ENCODE results near the gene KRTAP23-1.

The KRTAP23-1 gene

GRCh38 chr21:30348506-30348905 is at the start of gene KRTAP23-1:
KRTAP23-1 (minus strand) TSS chr21:30348606; CDS start chr21:30348606, 0 bp downstream.
- H3K4me1 ChIP-seq (ENCODE audit: control insufficient read depth in 5 of 5, insufficient read depth in 5 of 5, low read length in 5 of 5), result peaks cover 0 to 26% (median 7%) of the 10 kb centered on the region in 5 donors
- peaks cover 0 to 3% (median 0%) of the 10 kb centered on the region in 5 donors for H3K9me3 ChIP-seq (ENCODE audit: control insufficient read depth in 5 of 5, low read length in 5 of 5)
- no peak within 1 kb of the TSS for H3K9ac ChIP-seq (ENCODE audit: low read length in 5 of 5)
- no peaks in the 10 kb centered on the region for H3K36me3 ChIP-seq (ENCODE audit: control insufficient read depth in 5 of 5, insufficient read depth in 5 of 5, low read length in 5 of 5)
- peak within 1 kb of the TSS; percentile 15 for H3K27ac ChIP-seq (ENCODE audit: low read depth, low read length)
- no peaks in the 10 kb centered on the region for H3K27me3 ChIP-seq (ENCODE audit: control insufficient read depth in 5 of 5, insufficient read depth in 4 of 5, low read length in 5 of 5)
- H3K4me3 ChIP-seq (ENCODE audit: low read depth in 1 of 5, low read length in 5 of 5), result no peak within 1 kb of the TSS

- H3K36me3 ChIP-seq (ENCODE audit: control insufficient read depth in 5 of 5, insufficient read depth in 5 of 5, low read length in 5 of 5), result no peaks in the 10 kb centered on the region
- no peak within 1 kb of the TSS for H3K4me3 ChIP-seq (ENCODE audit: low read depth in 1 of 5, low read length in 5 of 5)
- peaks cover 0 to 4% (median under 1%) of the 10 kb centered on the region in 5 donors for H3K9me3 ChIP-seq (ENCODE audit: control insufficient read depth in 5 of 5, low read length in 5 of 5)
- H3K27me3 ChIP-seq (ENCODE audit: control insufficient read depth in 5 of 5, insufficient read depth in 4 of 5, low read length in 5 of 5), result no peaks in the 10 kb centered on the region
- no peak within 1 kb of the TSS for H3K9ac ChIP-seq (ENCODE audit: low read length in 5 of 5)
- H3K4me1 ChIP-seq (ENCODE audit: control insufficient read depth in 5 of 5, insufficient read depth in 5 of 5, low read length in 5 of 5), result peaks cover 0 to 6% (median 0%) of the 10 kb centered on the region in 5 donors
- H3K27ac ChIP-seq (ENCODE audit: low read depth, low read length), result no peak within 1 kb of the TSS
Observed at GRCh38 chr21:30395731-30396130, 47.3 kb upstream of the KRTAP23-1 start, which contains the start of gene KRTAP13-1. KRTAP13-1 (plus strand) TSS chr21:30396031; CDS start chr21:30396087, 56 bp downstream.

GRCh38 chr21:30391492-30392025 is 43.2 kb upstream of the KRTAP23-1 start:
- no peak overlapping the region for H3K9ac ChIP-seq (ENCODE audit: low read length in 5 of 5)
- H3K27me3 ChIP-seq (ENCODE audit: control insufficient read depth in 5 of 5, insufficient read depth in 4 of 5, low read length in 5 of 5), result no peaks in the 10 kb centered on the region
- no peak overlapping the region for H3K27ac ChIP-seq (ENCODE audit: low read depth, low read length)

GRCh38 chr21:30382201-30382600 is 33.8 kb upstream of the KRTAP23-1 start:
- H3K4me1 ChIP-seq (ENCODE audit: control insufficient read depth in 5 of 5, insufficient read depth in 5 of 5, low read length in 5 of 5), result no peaks in the 10 kb centered on the region

More at GRCh38 chr21:30391492-30392025, 43.2 kb upstream of the KRTAP23-1 start:
- Histone ChIP-seq H3K9me3 (ENCODE audit: control insufficient read depth in 5 of 5, low read length in 5 of 5) (peaks cover 0 to 10% (median 7%) of the 10 kb centered on the region in 5 donors), H3K4me3 (ENCODE audit: low read depth in 1 of 5, low read length in 5 of 5) (no peak overlapping the region), H3K36me3 (ENCODE audit: control insufficient read depth in 5 of 5, insufficient read depth in 5 of 5, low read length in 5 of 5) (no peaks in the 10 kb centered on the region), H3K4me1 (ENCODE audit: control insufficient read depth in 5 of 5, insufficient read depth in 5 of 5, low read length in 5 of 5) (no peaks in the 10 kb centered on the region)

GRCh38 chr21:30372139-30372770 is 23.8 kb upstream of the KRTAP23-1 start, which contains the start of gene KRTAP13-2:
KRTAP13-2 (minus strand) TSS chr21:30372271; CDS start chr21:30372213, 58 bp downstream.
- Histone ChIP-seq H3K27ac (ENCODE audit: low read depth, low read length) (no peak within 1 kb of the TSS), H3K9me3 (ENCODE audit: control insufficient read depth in 5 of 5, low read length in 5 of 5) (no peaks in the 10 kb centered on the region)

More at GRCh38 chr21:30382201-30382600, 33.8 kb upstream of the KRTAP23-1 start:
- Histone ChIP-seq H3K9ac (ENCODE audit: low read length in 5 of 5) (no peak overlapping the region), H3K9me3 (ENCODE audit: control insufficient read depth in 5 of 5, low read length in 5 of 5) (no peaks in the 10 kb centered on the region), H3K4me3 (ENCODE audit: low read depth in 1 of 5, low read length in 5 of 5) (no peak overlapping the region), H3K27ac (ENCODE audit: low read depth, low read length) (no peak overlapping the region), H3K27me3 (ENCODE audit: control insufficient read depth in 5 of 5, insufficient read depth in 4 of 5, low read length in 5 of 5) (no peaks in the 10 kb centered on the region), H3K36me3 (ENCODE audit: control insufficient read depth in 5 of 5, insufficient read depth in 5 of 5, low read length in 5 of 5) (no peaks in the 10 kb centered on the region)

GRCh38 chr21:30355906-30356305 is 7.5 kb upstream of the KRTAP23-1 start:
- no peaks in the 10 kb centered on the region for H3K36me3 ChIP-seq (ENCODE audit: control insufficient read depth in 5 of 5, insufficient read depth in 5 of 5, low read length in 5 of 5)

More at GRCh38 chr21:30372139-30372770, 23.8 kb upstream of the KRTAP23-1 start, which contains the start of gene KRTAP13-2:
- no peak within 1 kb of the TSS for H3K4me3 ChIP-seq (ENCODE audit: low read depth in 1 of 5, low read length in 5 of 5)
- H3K9ac ChIP-seq (ENCODE audit: low read length in 5 of 5), result no peak within 1 kb of the TSS
- H3K27me3 ChIP-seq (ENCODE audit: control insufficient read depth in 5 of 5, insufficient read depth in 4 of 5, low read length in 5 of 5), result no peaks in the 10 kb centered on the region
- no peaks in the 10 kb centered on the region for H3K36me3 ChIP-seq (ENCODE audit: control insufficient read depth in 5 of 5, insufficient read depth in 5 of 5, low read length in 5 of 5)
- no peaks in the 10 kb centered on the region for H3K4me1 ChIP-seq (ENCODE audit: control insufficient read depth in 5 of 5, insufficient read depth in 5 of 5, low read length in 5 of 5)

GRCh38 chr21:30354308-30355005 is 6.1 kb upstream of the KRTAP23-1 start:
- Histone ChIP-seq H3K9me3 (ENCODE audit: control insufficient read depth in 5 of 5, low read length in 5 of 5) (no peaks in the 10 kb centered on the region), H3K4me3 (ENCODE audit: low read depth in 1 of 5, low read length in 5 of 5) (no peak overlapping the region), H3K27ac (ENCODE audit: low read depth, low read length) (no peak overlapping the region), H3K36me3 (ENCODE audit: control insufficient read depth in 5 of 5, insufficient read depth in 5 of 5, low read length in 5 of 5) (no peaks in the 10 kb centered on the region), H3K9ac (ENCODE audit: low read length in 5 of 5) (no peak overlapping the region), H3K4me1 (ENCODE audit: control insufficient read depth in 5 of 5, insufficient read depth in 5 of 5, low read length in 5 of 5) (peaks cover 0 to 14% (median 3%) of the 10 kb centered on the region in 5 donors), H3K27me3 (ENCODE audit: control insufficient read depth in 5 of 5, insufficient read depth in 4 of 5, low read length in 5 of 5) (no peaks in the 10 kb centered on the region)

More at GRCh38 chr21:30355906-30356305, 7.5 kb upstream of the KRTAP23-1 start:
- Histone ChIP-seq H3K9ac (ENCODE audit: low read length in 5 of 5) (no peak overlapping the region), H3K4me3 (ENCODE audit: low read depth in 1 of 5, low read length in 5 of 5) (no peak overlapping the region), H3K27me3 (ENCODE audit: control insufficient read depth in 5 of 5, insufficient read depth in 4 of 5, low read length in 5 of 5) (no peaks in the 10 kb centered on the region), H3K27ac (ENCODE audit: low read depth, low read length) (no peak overlapping the region), H3K4me1 (ENCODE audit: control insufficient read depth in 5 of 5, insufficient read depth in 5 of 5, low read length in 5 of 5) (peaks cover 0 to 6% (median 0%) of the 10 kb centered on the region in 5 donors), H3K9me3 (ENCODE audit: control insufficient read depth in 5 of 5, low read length in 5 of 5) (no peaks in the 10 kb centered on the region)

- Histone ChIP-seq H3K9ac (ENCODE audit: low read length in 5 of 5) (no peak overlapping the region), H3K9me3 (ENCODE audit: control insufficient read depth in 5 of 5, low read length in 5 of 5) (no peaks in the 10 kb centered on the region), H3K4me3 (ENCODE audit: low read depth in 1 of 5, low read length in 5 of 5) (no peak overlapping the region), H3K27ac (ENCODE audit: low read depth, low read length) (no peak overlapping the region), H3K36me3 (ENCODE audit: control insufficient read depth in 5 of 5, insufficient read depth in 5 of 5, low read length in 5 of 5) (no peaks in the 10 kb centered on the region), H3K27me3 (ENCODE audit: control insufficient read depth in 5 of 5, insufficient read depth in 4 of 5, low read length in 5 of 5) (no peaks in the 10 kb centered on the region), H3K4me1 (ENCODE audit: control insufficient read depth in 5 of 5, insufficient read depth in 5 of 5, low read length in 5 of 5) (peaks cover 0 to 26% (median 7%) of the 10 kb centered on the region in 5 donors)
Observed at GRCh38 chr21:30351534-30351933, 3.1 kb upstream of the KRTAP23-1 start.

GRCh38 chr21:30349572-30349971 is 1.2 kb upstream of the KRTAP23-1 start:
- H3K4me1 ChIP-seq (ENCODE audit: control insufficient read depth in 5 of 5, insufficient read depth in 5 of 5, low read length in 5 of 5), result peaks cover 0 to 26% (median 7%) of the 10 kb centered on the region in 5 donors
- H3K27me3 ChIP-seq (ENCODE audit: control insufficient read depth in 5 of 5, insufficient read depth in 4 of 5, low read length in 5 of 5), result no peaks in the 10 kb centered on the region

More at GRCh38 chr21:30349572-30349971, 1.2 kb upstream of the KRTAP23-1 start:
- Histone ChIP-seq H3K36me3 (ENCODE audit: control insufficient read depth in 5 of 5, insufficient read depth in 5 of 5, low read length in 5 of 5) (no peaks in the 10 kb centered on the region), H3K4me3 (ENCODE audit: low read depth in 1 of 5, low read length in 5 of 5) (no peak overlapping the region), H3K9ac (ENCODE audit: low read length in 5 of 5) (no peak overlapping the region), H3K9me3 (ENCODE audit: control insufficient read depth in 5 of 5, low read length in 5 of 5) (peaks cover 0 to 3% (median 0%) of the 10 kb centered on the region in 5 donors), H3K27ac (ENCODE audit: low read depth, low read length) (peak overlapping the region; percentile 15)

Data from subcutaneous abdominal adipose tissue (tissue), 5 donors.